ENCODE data around the gene FAM98B. TPM values are rescaled to one million over a fixed set of nuclear protein-coding genes. Genes with fewer than 3 reads are reported as not detected.

FAM98B gene
- total RNA-seq, 1 donor: 9.8 TPM

- Histone ChIP-seq H3K27ac (ENCODE audit: low read depth, low read length) (peak overlapping the region; percentile 86), H3K4me3 (ENCODE audit: insufficient read depth, low read length) (peak overlapping the region; percentile 96)
- no peak for TF ChIP-seq CTCF (IDR thresholded peaks at IDR 0.05; ENCODE audit: extremely low read depth, low read depth, low read length)
These were observed 1.2 kb downstream of the FAM98B start for GRCh38 chr15:38455092-38455491.

GRCh38 chr15:38458646-38459045, 4.7 kb downstream of the FAM98B start:
- DNase-seq (ENCODE audit: insufficient read length, low spot score, missing footprints): no peak
- H3K36me3 ChIP-seq (ENCODE audit: insufficient read depth, low read length): no peaks in the 10 kb centered on the region
- peaks cover 12% of the 10 kb centered on the region for H4K20me1 ChIP-seq (ENCODE audit: insufficient read depth, low read length)
- no peaks in the 10 kb centered on the region for H3K27me3 ChIP-seq (ENCODE audit: insufficient read depth, low read length)
- H3K4me1 ChIP-seq (ENCODE audit: insufficient read depth, low read length): peaks cover 15% of the 10 kb centered on the region
- H3K9me3 ChIP-seq (ENCODE audit: low read depth, low read length): no peaks in the 10 kb centered on the region
- H3K27ac ChIP-seq (ENCODE audit: low read depth, low read length): no peak overlapping the region
- H3K79me2 ChIP-seq (ENCODE audit: insufficient read depth, low read length): peaks cover 92% of the 10 kb centered on the region
- no peak overlapping the region for H3K4me3 ChIP-seq (ENCODE audit: insufficient read depth, low read length)
- H2AFZ ChIP-seq (ENCODE audit: low read length): no peak overlapping the region
- TF ChIP-seq CTCF (IDR thresholded peaks at IDR 0.05; ENCODE audit: extremely low read depth, low read depth, low read length): no peak
- H3K4me2 ChIP-seq (ENCODE audit: insufficient read depth, low read length): no peak overlapping the region

More at GRCh38 chr15:38455092-38455491, 1.2 kb downstream of the FAM98B start:
- peaks cover 8% of the 10 kb centered on the region for H3K4me1 ChIP-seq (ENCODE audit: insufficient read depth, low read length)
- peaks cover 60% of the 10 kb centered on the region for H3K79me2 ChIP-seq (ENCODE audit: insufficient read depth, low read length)
- peaks cover 7% of the 10 kb centered on the region for H4K20me1 ChIP-seq (ENCODE audit: insufficient read depth, low read length)
- no peaks in the 10 kb centered on the region for H3K36me3 ChIP-seq (ENCODE audit: insufficient read depth, low read length)
- peak overlapping the region; percentile 97 for H3K4me2 ChIP-seq (ENCODE audit: insufficient read depth, low read length)
- H3K27me3 ChIP-seq (ENCODE audit: insufficient read depth, low read length): peaks cover 4% of the 10 kb centered on the region
- no peaks in the 10 kb centered on the region for H3K9me3 ChIP-seq (ENCODE audit: low read depth, low read length)
- DNase-seq (ENCODE audit: insufficient read length, low spot score, missing footprints): no peak
- H2AFZ ChIP-seq (ENCODE audit: low read length): no peak overlapping the region

GRCh38 chr15:38459480-38459879, 5.6 kb downstream of the FAM98B start:
- no peak overlapping the region for H2AFZ ChIP-seq (ENCODE audit: low read length)
- no peaks in the 10 kb centered on the region for H3K27me3 ChIP-seq (ENCODE audit: insufficient read depth, low read length)
- no peaks in the 10 kb centered on the region for H3K36me3 ChIP-seq (ENCODE audit: insufficient read depth, low read length)
- H3K4me2 ChIP-seq (ENCODE audit: insufficient read depth, low read length): no peak overlapping the region
- peaks cover 12% of the 10 kb centered on the region for H4K20me1 ChIP-seq (ENCODE audit: insufficient read depth, low read length)
- H3K27ac ChIP-seq (ENCODE audit: low read depth, low read length): no peak overlapping the region
- no peak overlapping the region for H3K4me3 ChIP-seq (ENCODE audit: insufficient read depth, low read length)
- peaks cover 92% of the 10 kb centered on the region for H3K79me2 ChIP-seq (ENCODE audit: insufficient read depth, low read length)
- no peak for TF ChIP-seq CTCF (IDR thresholded peaks at IDR 0.05; ENCODE audit: extremely low read depth, low read depth, low read length)
- peaks cover 15% of the 10 kb centered on the region for H3K4me1 ChIP-seq (ENCODE audit: insufficient read depth, low read length)
- no peaks in the 10 kb centered on the region for H3K9me3 ChIP-seq (ENCODE audit: low read depth, low read length)
- no peak for DNase-seq (ENCODE audit: insufficient read length, low spot score, missing footprints)

GRCh38 chr15:38460543-38460942, 6.6 kb downstream of the FAM98B start:
- Histone ChIP-seq H2AFZ (ENCODE audit: low read length) (no peak overlapping the region), H3K79me2 (ENCODE audit: insufficient read depth, low read length) (peaks cover 84% of the 10 kb centered on the region), H3K9me3 (ENCODE audit: low read depth, low read length) (no peaks in the 10 kb centered on the region), H3K4me1 (ENCODE audit: insufficient read depth, low read length) (peaks cover 6% of the 10 kb centered on the region), H3K4me3 (ENCODE audit: insufficient read depth, low read length) (no peak overlapping the region), H3K27ac (ENCODE audit: low read depth, low read length) (no peak overlapping the region), H3K27me3 (ENCODE audit: insufficient read depth, low read length) (no peaks in the 10 kb centered on the region), H3K4me2 (ENCODE audit: insufficient read depth, low read length) (peak overlapping the region; percentile 23), H3K36me3 (ENCODE audit: insufficient read depth, low read length) (no peaks in the 10 kb centered on the region), H4K20me1 (ENCODE audit: insufficient read depth, low read length) (peaks cover 9% of the 10 kb centered on the region)
- peak; percentile 31 for DNase-seq (ENCODE audit: insufficient read length, low spot score, missing footprints)
- no peak for TF ChIP-seq CTCF (IDR thresholded peaks at IDR 0.05; ENCODE audit: extremely low read depth, low read depth, low read length)
